ENCODE measurements around the gene CLCN2.

DNA sequence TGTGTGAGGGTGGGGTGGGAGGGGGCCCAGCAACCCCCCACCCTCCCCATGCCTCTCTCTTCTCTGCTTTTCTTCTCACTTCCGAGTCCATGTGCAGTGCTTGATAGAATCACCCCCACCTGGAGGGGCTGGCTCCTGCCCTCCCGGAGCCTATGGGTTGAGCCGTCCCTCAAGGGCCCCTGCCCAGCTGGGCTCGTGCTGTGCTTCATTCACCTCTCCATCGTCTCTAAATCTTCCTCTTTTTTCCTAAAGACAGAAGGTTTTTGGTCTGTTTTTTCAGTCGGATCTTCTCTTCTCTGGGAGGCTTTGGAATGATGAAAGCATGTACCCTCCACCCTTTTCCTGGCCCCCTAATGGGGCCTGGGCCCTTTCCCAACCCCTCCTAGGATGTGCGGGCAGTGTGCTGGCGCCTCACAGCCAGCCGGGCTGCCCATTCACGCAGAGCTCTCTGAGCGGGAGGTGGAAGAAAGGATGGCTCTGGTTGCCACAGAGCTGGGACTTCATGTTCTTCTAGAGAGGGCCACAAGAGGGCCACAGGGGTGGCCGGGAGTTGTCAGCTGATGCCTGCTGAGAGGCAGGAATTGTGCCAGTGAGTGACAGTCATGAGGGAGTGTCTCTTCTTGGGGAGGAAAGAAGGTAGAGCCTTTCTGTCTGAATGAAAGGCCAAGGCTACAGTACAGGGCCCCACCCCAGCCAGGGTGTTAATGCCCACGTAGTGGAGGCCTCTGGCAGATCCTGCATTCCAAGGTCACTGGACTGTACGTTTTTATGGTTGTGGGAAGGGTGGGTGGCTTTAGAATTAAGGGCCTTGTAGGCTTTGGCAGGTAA lies 15.9 kb downstream of the CLCN2 start:
- TF ChIP-seq, protein P1, sequence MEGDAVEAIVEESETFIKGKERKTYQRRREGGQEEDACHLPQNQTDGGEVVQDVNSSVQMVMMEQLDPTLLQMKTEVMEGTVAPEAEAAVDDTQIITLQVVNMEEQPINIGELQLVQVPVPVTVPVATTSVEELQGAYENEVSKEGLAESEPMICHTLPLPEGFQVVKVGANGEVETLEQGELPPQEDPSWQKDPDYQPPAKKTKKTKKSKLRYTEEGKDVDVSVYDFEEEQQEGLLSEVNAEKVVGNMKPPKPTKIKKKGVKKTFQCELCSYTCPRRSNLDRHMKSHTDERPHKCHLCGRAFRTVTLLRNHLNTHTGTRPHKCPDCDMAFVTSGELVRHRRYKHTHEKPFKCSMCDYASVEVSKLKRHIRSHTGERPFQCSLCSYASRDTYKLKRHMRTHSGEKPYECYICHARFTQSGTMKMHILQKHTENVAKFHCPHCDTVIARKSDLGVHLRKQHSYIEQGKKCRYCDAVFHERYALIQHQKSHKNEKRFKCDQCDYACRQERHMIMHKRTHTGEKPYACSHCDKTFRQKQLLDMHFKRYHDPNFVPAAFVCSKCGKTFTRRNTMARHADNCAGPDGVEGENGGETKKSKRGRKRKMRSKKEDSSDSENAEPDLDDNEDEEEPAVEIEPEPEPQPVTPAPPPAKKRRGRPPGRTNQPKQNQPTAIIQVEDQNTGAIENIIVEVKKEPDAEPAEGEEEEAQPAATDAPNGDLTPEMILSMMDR (conservative IDR thresholded peaks at IDR 0.05 in 1 of 2, IDR thresholded peaks at IDR 0.05 in 1 of 2; ENCODE audit: low read depth in 1 of 2, low read length in 2 of 2): peak; percentile 24 to 54
- no peak for TF ChIP-seq EZH2 (IDR thresholded peaks at IDR 0.05; ENCODE audit: low read length, missing control alignments)

Data from fibroblast of lung (primary cell).